Muscle layer of colon (tissue), 2 donors: ENCODE results near the gene SNRNP40.

ENCODE experiments used
- H3K27ac ChIP-seq: one replicate; pipeline ENCODE4 v1.7.0; 2013; ENCODE audit warnings: low read depth, mild to moderate bottlenecking, low read length, moderate library complexity
- H3K27me3 ChIP-seq, 2 donors: one replicate each; pipeline ENCODE4 v1.7.0; 2013; ENCODE audit warnings: low read length in 2 of 2, mild to moderate bottlenecking in 2 of 2; ENCODE audit not compliant: insufficient read depth in 2 of 2, control insufficient read depth in 1 of 2
- H3K36me3 ChIP-seq: one replicate; pipeline ENCODE4 v1.7.0; 2013; ENCODE audit warnings: mild to moderate bottlenecking, low read length; ENCODE audit not compliant: insufficient read depth
- H3K4me1 ChIP-seq: one replicate; pipeline ENCODE4 v1.7.0; 2013; ENCODE audit warnings: mild to moderate bottlenecking, low read length; ENCODE audit not compliant: insufficient read depth
- H3K4me3 ChIP-seq, 2 donors: one replicate each; pipeline ENCODE4 v1.7.0; 2013; ENCODE audit warnings: low read length in 2 of 2, low read depth in 1 of 2, mild to moderate bottlenecking in 1 of 2, moderate library complexity in 1 of 2
- H3K9ac ChIP-seq: one replicate; pipeline ENCODE4 v1.7.0; 2013; ENCODE audit warnings: low read length
- H3K9me3 ChIP-seq: one replicate; pipeline ENCODE4 v1.7.0; 2013; ENCODE audit warnings: mild to moderate bottlenecking, low read length
- donor health status: abdominal sarcoma.
- donor health status: Adenocarcinoma of cecum.

Gene SNRNP40

GRCh38 chr1:31296486-31297276, at the start of gene SNRNP40, which contains the start of gene ZCCHC17:
SNRNP40 (minus strand) TSS chr1:31296788; CDS start chr1:31296751, 37 bp downstream.
ZCCHC17 (plus strand) TSS chr1:31297032; CDS start chr1:31310099, 13,067 bp downstream.
- H3K4me3 ChIP-seq: peak within 1 kb of the TSS; percentile 95 to 100
- no peaks in the 10 kb centered on the region for H3K9me3 ChIP-seq
- peak within 1 kb of the TSS; percentile 94 for H3K27ac ChIP-seq
- no peaks in the 10 kb centered on the region for H3K27me3 ChIP-seq
- H3K9ac ChIP-seq: peak within 1 kb of the TSS; percentile 96
- peaks cover 20% of the 10 kb centered on the region for H3K4me1 ChIP-seq
- H3K36me3 ChIP-seq: peaks cover 19% of the 10 kb centered on the region

GRCh38 chr1:31345635-31346034, 49.0 kb upstream of the SNRNP40 start:
- no peak overlapping the region for H3K27ac ChIP-seq
- H3K9ac ChIP-seq: no peak overlapping the region
- peaks cover 18% of the 10 kb centered on the region for H3K36me3 ChIP-seq
- H3K9me3 ChIP-seq: no peaks in the 10 kb centered on the region
- no peaks in the 10 kb centered on the region for H3K27me3 ChIP-seq
- H3K4me3 ChIP-seq: no peak overlapping the region
- no peaks in the 10 kb centered on the region for H3K4me1 ChIP-seq

- peaks cover 18% of the 10 kb centered on the region for H3K36me3 ChIP-seq
- no peak overlapping the region for H3K27ac ChIP-seq
- no peaks in the 10 kb centered on the region for H3K9me3 ChIP-seq
- no peak overlapping the region for H3K9ac ChIP-seq
- no peaks in the 10 kb centered on the region for H3K27me3 ChIP-seq
- H3K4me1 ChIP-seq: no peaks in the 10 kb centered on the region
- no peak overlapping the region for H3K4me3 ChIP-seq
Observed at GRCh38 chr1:31344503-31344902, 47.9 kb upstream of the SNRNP40 start.

- H3K27me3 ChIP-seq: no peaks in the 10 kb centered on the region
Observed at GRCh38 chr1:31336687-31337467, 40.3 kb upstream of the SNRNP40 start.

GRCh38 chr1:31335007-31335406, 38.4 kb upstream of the SNRNP40 start:
- no peaks in the 10 kb centered on the region for H3K9me3 ChIP-seq
- H3K36me3 ChIP-seq: peaks cover 8% of the 10 kb centered on the region
- no peak overlapping the region for H3K27ac ChIP-seq
- H3K27me3 ChIP-seq: no peaks in the 10 kb centered on the region
- no peak overlapping the region for H3K4me3 ChIP-seq
- H3K4me1 ChIP-seq: no peaks in the 10 kb centered on the region
- no peak overlapping the region for H3K9ac ChIP-seq

More at GRCh38 chr1:31336687-31337467, 40.3 kb upstream of the SNRNP40 start:
- H3K36me3 ChIP-seq: peaks cover 8% of the 10 kb centered on the region
- no peak overlapping the region for H3K27ac ChIP-seq
- H3K9ac ChIP-seq: no peak overlapping the region
- no peaks in the 10 kb centered on the region for H3K4me1 ChIP-seq
- no peak overlapping the region for H3K4me3 ChIP-seq
- no peaks in the 10 kb centered on the region for H3K9me3 ChIP-seq

GRCh38 chr1:31327381-31327780, 30.8 kb upstream of the SNRNP40 start:
- H3K27ac ChIP-seq: no peak overlapping the region
- H3K4me1 ChIP-seq: no peaks in the 10 kb centered on the region
- H3K27me3 ChIP-seq: no peaks in the 10 kb centered on the region
- no peak overlapping the region for H3K4me3 ChIP-seq
- H3K9ac ChIP-seq: no peak overlapping the region
- no peaks in the 10 kb centered on the region for H3K9me3 ChIP-seq
- peaks cover 13% of the 10 kb centered on the region for H3K36me3 ChIP-seq

GRCh38 chr1:31326461-31326860, 29.9 kb upstream of the SNRNP40 start:
- H3K36me3 ChIP-seq: peaks cover 13% of the 10 kb centered on the region
- no peak overlapping the region for H3K9ac ChIP-seq
- no peaks in the 10 kb centered on the region for H3K9me3 ChIP-seq
- no peak overlapping the region for H3K4me3 ChIP-seq
- H3K4me1 ChIP-seq: no peaks in the 10 kb centered on the region
- H3K27me3 ChIP-seq: no peaks in the 10 kb centered on the region
- H3K27ac ChIP-seq: no peak overlapping the region

- no peaks in the 10 kb centered on the region for H3K9me3 ChIP-seq
- H3K27ac ChIP-seq: no peak overlapping the region
- H3K4me1 ChIP-seq: no peaks in the 10 kb centered on the region
Observed at GRCh38 chr1:31324992-31325391, 28.4 kb upstream of the SNRNP40 start.

GRCh38 chr1:31324093-31324492, 27.5 kb upstream of the SNRNP40 start:
- Histone ChIP-seq H3K4me1 (no peaks in the 10 kb centered on the region), H3K36me3 (peaks cover 24% of the 10 kb centered on the region), H3K27me3 (no peaks in the 10 kb centered on the region), H3K9ac (no peak overlapping the region), H3K9me3 (no peaks in the 10 kb centered on the region), H3K4me3 (no peak overlapping the region), H3K27ac (no peak overlapping the region)

More at GRCh38 chr1:31324992-31325391, 28.4 kb upstream of the SNRNP40 start:
- no peak overlapping the region for H3K9ac ChIP-seq
- H3K36me3 ChIP-seq: peaks cover 23% of the 10 kb centered on the region
- H3K27me3 ChIP-seq: no peaks in the 10 kb centered on the region
- no peak overlapping the region for H3K4me3 ChIP-seq

GRCh38 chr1:31318146-31318545, 21.6 kb upstream of the SNRNP40 start:
- no peak overlapping the region for H3K9ac ChIP-seq
- no peaks in the 10 kb centered on the region for H3K9me3 ChIP-seq
- no peak overlapping the region for H3K4me3 ChIP-seq
- no peaks in the 10 kb centered on the region for H3K27me3 ChIP-seq
- H3K27ac ChIP-seq: no peak overlapping the region
- H3K36me3 ChIP-seq: peaks cover 23% of the 10 kb centered on the region
- no peaks in the 10 kb centered on the region for H3K4me1 ChIP-seq

- Histone ChIP-seq H3K27me3 (no peaks in the 10 kb centered on the region), H3K4me1 (no peaks in the 10 kb centered on the region), H3K9ac (no peak overlapping the region), H3K4me3 (no peak overlapping the region), H3K9me3 (no peaks in the 10 kb centered on the region), H3K36me3 (peaks cover 34% of the 10 kb centered on the region), H3K27ac (no peak overlapping the region)
Observed at GRCh38 chr1:31315902-31316301, 19.3 kb upstream of the SNRNP40 start.
